Kidney epithelial cell (primary cell): ENCODE results near the gene MED16. TPM values are rescaled to one million over a fixed set of nuclear protein-coding genes. Genes with fewer than 3 reads are reported as not detected.

ENCODE experiments used
- DNase-seq: peaks from one replicate; pipeline ENCODE4 v3.0.0-alpha.2; 2010; ENCODE audit warnings: low read depth
- H3K27me3 ChIP-seq: 2 replicates; pipeline ENCODE4 v1.6.0; 2011; ENCODE audit warnings: low read length; ENCODE audit not compliant: control insufficient read depth, insufficient read depth
- H3K36me3 ChIP-seq: 2 replicates; pipeline ENCODE4 v1.5.1; 2011; ENCODE audit warnings: low read length; ENCODE audit not compliant: control insufficient read depth, insufficient read depth
- H3K4me3 ChIP-seq: 2 replicates; pipeline ENCODE4 v1.5.1; 2011; ENCODE audit warnings: low read depth, mild to moderate bottlenecking, control low read depth, low read length
- CTCF ChIP-seq: IDR thresholded peaks from 2 replicates; pipeline ENCODE4 v1.5.1; 2011; ENCODE audit warnings: mild to moderate bottlenecking, moderate library complexity, low read length, control low read depth, inconsistent platforms; ENCODE audit not compliant: insufficient read depth, poor library complexity, severe bottlenecking
- total RNA-seq: library from RNA; depleted of rRNA; stranded (reverse); fragments of >200 nt; gene quantifications from 2 replicates; pipeline ENCODE4 v1.2.3, GENCODE V29; 2015

MED16 gene
- total RNA-seq, 1 donor from 2014 or later, result 40.1 TPM

- peaks cover 1% of the 10 kb centered on the region for H3K36me3 ChIP-seq
- DNase-seq, result no peak
- TF ChIP-seq CTCF, result no peak
- no peak overlapping the region for H3K4me3 ChIP-seq
- H3K27me3 ChIP-seq, result no peaks in the 10 kb centered on the region
Observed at GRCh38 chr19:906480-906879, 13.5 kb upstream of the MED16 start.

- TF ChIP-seq CTCF, result no peak
- Histone ChIP-seq H3K27me3 (no peaks in the 10 kb centered on the region), H3K4me3 (no peak overlapping the region), H3K36me3 (peaks cover 3% of the 10 kb centered on the region)
- no peak for DNase-seq
Observed at GRCh38 chr19:904545-904944, 11.6 kb upstream of the MED16 start.

GRCh38 chr19:903266-903797 is 10.3 kb upstream of the MED16 start:
- no peak for DNase-seq
- H3K4me3 ChIP-seq, result no peak overlapping the region
- TF ChIP-seq CTCF, result no peak
- peaks cover 3% of the 10 kb centered on the region for H3K36me3 ChIP-seq
- H3K27me3 ChIP-seq, result no peaks in the 10 kb centered on the region

GRCh38 chr19:902446-903226 is 9.6 kb upstream of the MED16 start:
- Histone ChIP-seq H3K36me3 (peaks cover 3% of the 10 kb centered on the region), H3K4me3 (no peak overlapping the region), H3K27me3 (no peaks in the 10 kb centered on the region)
- no peak for TF ChIP-seq CTCF
- DNase-seq, result no peak

GRCh38 chr19:902093-902370 is 9.0 kb upstream of the MED16 start:
- Histone ChIP-seq H3K36me3 (peaks cover 5% of the 10 kb centered on the region), H3K27me3 (no peaks in the 10 kb centered on the region), H3K4me3 (no peak overlapping the region)
- TF ChIP-seq CTCF, result no peak
- DNase-seq, result no peak
